Neuron (in vitro differentiated cells): ENCODE measurements around the gene COX6B2.

Experiments
- H2AFZ ChIP-seq: one replicate; pipeline ENCODE4 v1.6.1; 2013; ENCODE audit warnings: low read depth, mild to moderate bottlenecking, inconsistent platforms, low read length, moderate library complexity
- H3K27me3 ChIP-seq: one replicate; pipeline ENCODE4 v1.6.1; 2013; ENCODE audit warnings: low read length; ENCODE audit not compliant: insufficient read depth
- H3K36me3 ChIP-seq: one replicate; pipeline ENCODE4 v1.6.1; 2013; ENCODE audit warnings: low read length; ENCODE audit not compliant: insufficient read depth
- H3K4me1 ChIP-seq: one replicate; pipeline ENCODE4 v1.6.1; 2013; ENCODE audit warnings: low read length; ENCODE audit not compliant: insufficient read depth
- H3K4me3 ChIP-seq: 2 replicates; pipeline ENCODE4 v1.5.1; 2013; ENCODE audit warnings: mild to moderate bottlenecking, low read length, moderate library complexity
- H3K9me3 ChIP-seq: one replicate; pipeline ENCODE4 v1.6.1; 2013; ENCODE audit warnings: low read length

COX6B2 gene

DNA sequence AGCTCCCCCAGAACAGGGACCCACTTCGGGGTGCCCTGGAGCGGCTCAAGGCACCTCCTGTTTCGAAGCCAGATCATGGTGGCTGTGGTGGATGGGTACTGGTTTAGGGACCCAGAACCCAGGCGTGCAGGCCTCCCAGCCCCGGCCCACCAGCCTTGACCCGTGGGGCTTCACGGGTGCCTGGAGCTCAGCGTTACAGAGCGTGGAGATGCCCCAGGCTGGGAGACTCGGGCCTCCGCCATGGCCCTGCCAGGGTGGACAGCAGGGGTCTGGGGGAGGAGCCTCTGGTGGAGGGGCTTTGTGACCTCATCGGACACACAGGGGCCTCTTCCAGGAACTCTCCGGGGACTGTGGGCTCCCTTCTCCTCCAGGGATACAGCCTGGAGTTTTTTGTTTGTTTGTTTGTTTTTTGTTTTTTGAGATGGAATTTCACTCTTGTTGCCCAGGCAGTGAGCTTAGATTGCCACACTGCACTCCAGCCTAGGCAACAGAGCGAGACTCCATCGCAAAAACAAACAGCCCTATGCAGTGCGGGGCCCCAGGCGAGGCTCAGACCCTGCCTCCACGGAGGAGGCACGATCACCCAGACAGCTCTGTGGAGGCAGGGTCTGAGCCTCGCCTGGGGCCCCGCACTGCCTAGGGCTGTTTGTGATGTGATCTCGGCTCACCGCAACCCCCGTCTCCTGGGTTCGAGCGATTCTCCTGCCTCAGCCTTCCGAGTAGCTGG lies 8.6 kb upstream of the COX6B2 start, which contains the start of gene GARIN5B:
TSS of gene GARIN5B (minus strand) at position 271 of the 727 bp plus-strand sequence. CDS start at position 77, 194 bp downstream.
- no peaks in the 10 kb centered on the region for H3K4me1 ChIP-seq
- no peaks in the 10 kb centered on the region for H3K9me3 ChIP-seq
- no peak within 1 kb of the TSS for H2AFZ ChIP-seq
- H3K36me3 ChIP-seq = no peaks in the 10 kb centered on the region
- no peak within 1 kb of the TSS for H3K4me3 ChIP-seq
- peaks cover under 1% of the 10 kb centered on the region for H3K27me3 ChIP-seq

DNA sequence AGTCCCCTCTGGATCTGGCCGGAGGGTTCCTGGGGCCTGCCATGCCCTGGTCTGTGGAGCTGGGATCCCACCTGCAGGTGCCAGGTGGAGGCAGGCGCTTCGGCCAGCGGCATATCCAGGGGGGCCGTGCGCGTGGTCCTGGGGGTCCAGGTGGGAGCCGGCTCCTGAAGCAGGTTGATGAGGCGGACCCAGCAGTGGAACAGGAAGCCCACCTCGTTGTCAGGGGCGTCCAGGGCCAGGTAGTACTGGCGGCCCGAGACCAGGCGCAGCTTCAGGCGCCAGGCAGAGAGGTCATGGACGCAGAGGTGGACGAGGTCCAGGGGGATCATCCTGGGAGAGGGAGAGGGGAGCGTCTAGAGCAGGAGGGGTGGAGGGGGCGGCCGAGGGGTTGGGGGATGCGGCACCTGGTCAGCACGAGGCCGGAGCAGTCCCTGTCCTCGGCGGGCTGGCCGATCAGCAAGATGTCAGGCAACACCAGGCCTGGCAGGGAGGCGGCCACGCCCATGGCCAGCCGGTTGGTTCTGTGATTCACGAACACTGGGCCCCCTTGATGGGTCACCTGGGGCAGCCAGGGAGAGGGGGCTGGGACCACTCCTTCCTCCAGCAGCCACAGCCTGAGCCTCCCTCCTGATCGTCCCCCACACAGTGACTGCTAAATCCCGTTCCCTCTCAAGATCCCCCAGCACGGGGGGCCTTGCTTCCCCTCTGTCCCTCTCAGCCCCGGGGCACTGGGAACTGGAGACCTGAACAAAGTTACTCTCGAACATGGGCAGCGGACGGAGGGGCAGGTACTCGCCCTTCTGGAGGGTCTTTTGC lies 7.9 kb upstream of the COX6B2 start:
- H3K36me3 ChIP-seq = no peaks in the 10 kb centered on the region
- no peak overlapping the region for H3K4me3 ChIP-seq
- no peaks in the 10 kb centered on the region for H3K9me3 ChIP-seq
- no peak overlapping the region for H2AFZ ChIP-seq
- H3K4me1 ChIP-seq = no peaks in the 10 kb centered on the region
- peaks cover 2% of the 10 kb centered on the region for H3K27me3 ChIP-seq

GRCh38 chr19:55360902-55361301 lies 6.4 kb upstream of the COX6B2 start:
- H3K36me3 ChIP-seq = no peaks in the 10 kb centered on the region
- H3K9me3 ChIP-seq = peaks cover 2% of the 10 kb centered on the region
- no peaks in the 10 kb centered on the region for H3K4me1 ChIP-seq
- H2AFZ ChIP-seq = no peak overlapping the region
- peaks cover 16% of the 10 kb centered on the region for H3K27me3 ChIP-seq
- no peak overlapping the region for H3K4me3 ChIP-seq

GRCh38 chr19:55358943-55359908 lies 4.7 kb upstream of the COX6B2 start:
- Histone ChIP-seq H2AFZ (no peak overlapping the region), H3K9me3 (peaks cover 2% of the 10 kb centered on the region), H3K36me3 (no peaks in the 10 kb centered on the region), H3K4me3 (no peak overlapping the region), H3K4me1 (no peaks in the 10 kb centered on the region), H3K27me3 (peaks cover 28% of the 10 kb centered on the region)

- Histone ChIP-seq H3K27me3 (peaks cover 35% of the 10 kb centered on the region), H3K36me3 (no peaks in the 10 kb centered on the region), H3K4me1 (peaks cover 3% of the 10 kb centered on the region), H3K4me3 (no peak overlapping the region), H3K9me3 (peaks cover 2% of the 10 kb centered on the region), H2AFZ (no peak overlapping the region)
Observed at GRCh38 chr19:55358493-55358892, 4.0 kb upstream of the COX6B2 start.

DNA sequence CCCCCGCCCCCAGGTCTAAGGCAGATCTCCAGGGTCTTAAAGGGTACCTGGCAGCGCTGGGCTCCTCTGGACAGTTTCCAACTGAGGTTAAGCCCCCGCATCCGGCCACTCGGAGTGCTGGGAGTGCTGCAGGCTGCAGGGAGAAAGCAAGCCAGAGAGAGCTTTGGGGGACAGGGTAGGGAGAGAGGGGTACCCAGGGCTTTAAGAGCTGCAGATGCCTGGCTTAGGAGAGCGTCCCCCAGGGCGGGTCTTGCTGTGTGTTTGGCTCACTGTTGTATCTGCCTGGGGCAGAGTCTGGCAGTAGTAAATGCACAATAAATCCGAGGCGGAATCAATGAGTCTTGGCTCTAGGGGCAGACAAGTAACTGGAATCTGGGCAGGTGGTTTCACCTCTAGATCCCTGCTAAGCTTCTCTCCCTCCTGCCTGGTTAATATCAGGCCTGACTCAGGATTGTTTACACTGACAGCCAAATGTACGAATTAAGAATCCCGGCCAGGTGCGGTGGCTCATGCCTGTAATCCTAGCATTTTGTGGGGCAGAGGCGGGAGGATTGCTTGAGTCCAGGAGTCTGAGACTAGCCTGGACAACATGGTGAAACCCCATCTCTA lies 798 bp upstream of the COX6B2 start:
- no peak overlapping the region for H2AFZ ChIP-seq
- H3K4me3 ChIP-seq = no peak overlapping the region
- H3K4me1 ChIP-seq = peaks cover 7% of the 10 kb centered on the region
- peaks cover 5% of the 10 kb centered on the region for H3K9me3 ChIP-seq
- H3K27me3 ChIP-seq = peaks cover 56% of the 10 kb centered on the region
- no peaks in the 10 kb centered on the region for H3K36me3 ChIP-seq

- H3K27me3 ChIP-seq = peaks cover 56% of the 10 kb centered on the region
- H2AFZ ChIP-seq = no peak overlapping the region
- H3K4me3 ChIP-seq = peak overlapping the region; percentile 36
- peaks cover 5% of the 10 kb centered on the region for H3K9me3 ChIP-seq
- H3K36me3 ChIP-seq = no peaks in the 10 kb centered on the region
- peaks cover 7% of the 10 kb centered on the region for H3K4me1 ChIP-seq
Observed at GRCh38 chr19:55353803-55354697, 469 bp downstream of the COX6B2 start.

DNA sequence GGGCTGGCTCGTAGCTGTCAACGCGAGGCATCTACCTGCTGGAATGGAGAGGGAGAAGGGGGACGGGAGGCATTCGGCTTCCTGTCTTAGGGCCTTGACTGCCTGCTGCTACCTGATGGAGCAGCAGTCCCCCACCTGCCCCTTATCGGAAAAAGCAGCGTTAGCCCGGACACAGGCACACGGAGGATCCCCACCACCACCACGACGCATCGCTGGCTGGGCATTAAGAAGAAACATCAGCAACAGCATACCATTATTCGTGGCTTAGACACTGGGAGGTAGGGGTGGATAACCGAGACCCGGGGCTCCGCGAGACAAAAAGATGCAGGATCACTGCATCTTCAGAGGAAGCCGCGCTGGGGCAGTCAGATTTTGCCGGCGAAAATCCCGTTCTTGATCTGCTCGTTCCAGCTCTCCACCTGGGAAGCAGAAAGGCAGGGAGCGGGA lies 1.1 kb downstream of the COX6B2 start:
- Histone ChIP-seq H3K4me1 (peaks cover 10% of the 10 kb centered on the region), H3K27me3 (peaks cover 56% of the 10 kb centered on the region), H3K9me3 (peaks cover 5% of the 10 kb centered on the region), H3K4me3 (peak overlapping the region; percentile 36), H3K36me3 (no peaks in the 10 kb centered on the region), H2AFZ (no peak overlapping the region)

DNA sequence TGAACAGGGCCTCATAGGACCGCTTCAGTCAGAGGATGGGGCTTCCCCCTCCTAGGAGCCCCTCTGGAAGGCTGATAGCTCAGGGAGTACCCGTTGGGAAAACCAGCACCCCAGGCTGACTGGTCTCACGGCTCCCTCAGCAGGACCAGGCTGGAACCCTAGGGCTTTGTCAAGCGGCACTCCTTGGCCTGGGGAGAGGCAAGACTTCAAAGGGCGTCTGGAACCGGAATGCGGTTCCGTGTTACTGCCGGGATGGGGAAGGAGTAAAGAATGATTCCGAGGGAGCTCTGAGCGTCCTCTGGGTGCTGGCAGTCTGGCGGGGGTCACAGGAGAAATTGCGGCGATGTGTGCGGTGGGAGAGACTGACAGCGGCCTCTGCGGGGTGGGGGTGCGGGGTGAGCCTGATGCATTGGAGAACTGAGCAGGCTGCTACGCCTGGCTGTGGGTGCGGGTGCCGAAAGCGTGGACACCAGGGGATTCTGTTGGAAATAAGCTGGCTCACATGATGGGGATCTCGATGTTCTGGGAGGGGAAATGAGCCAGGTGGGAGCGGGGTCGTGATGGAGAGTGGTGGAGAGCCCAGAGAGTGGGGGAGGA lies 1.9 kb downstream of the COX6B2 start:
- H3K4me3 ChIP-seq = no peak overlapping the region
- peaks cover 5% of the 10 kb centered on the region for H3K9me3 ChIP-seq
- H3K4me1 ChIP-seq = peaks cover 14% of the 10 kb centered on the region
- peaks cover 56% of the 10 kb centered on the region for H3K27me3 ChIP-seq
- no peaks in the 10 kb centered on the region for H3K36me3 ChIP-seq
- no peak overlapping the region for H2AFZ ChIP-seq

- H3K9me3 ChIP-seq = peaks cover 4% of the 10 kb centered on the region
- H2AFZ ChIP-seq = no peak overlapping the region
- peaks cover 14% of the 10 kb centered on the region for H3K4me1 ChIP-seq
- peaks cover 3% of the 10 kb centered on the region for H3K36me3 ChIP-seq
- H3K4me3 ChIP-seq = no peak overlapping the region
- H3K27me3 ChIP-seq = peaks cover 51% of the 10 kb centered on the region
Observed at GRCh38 chr19:55352040-55352439, 2.5 kb downstream of the COX6B2 start.

DNA sequence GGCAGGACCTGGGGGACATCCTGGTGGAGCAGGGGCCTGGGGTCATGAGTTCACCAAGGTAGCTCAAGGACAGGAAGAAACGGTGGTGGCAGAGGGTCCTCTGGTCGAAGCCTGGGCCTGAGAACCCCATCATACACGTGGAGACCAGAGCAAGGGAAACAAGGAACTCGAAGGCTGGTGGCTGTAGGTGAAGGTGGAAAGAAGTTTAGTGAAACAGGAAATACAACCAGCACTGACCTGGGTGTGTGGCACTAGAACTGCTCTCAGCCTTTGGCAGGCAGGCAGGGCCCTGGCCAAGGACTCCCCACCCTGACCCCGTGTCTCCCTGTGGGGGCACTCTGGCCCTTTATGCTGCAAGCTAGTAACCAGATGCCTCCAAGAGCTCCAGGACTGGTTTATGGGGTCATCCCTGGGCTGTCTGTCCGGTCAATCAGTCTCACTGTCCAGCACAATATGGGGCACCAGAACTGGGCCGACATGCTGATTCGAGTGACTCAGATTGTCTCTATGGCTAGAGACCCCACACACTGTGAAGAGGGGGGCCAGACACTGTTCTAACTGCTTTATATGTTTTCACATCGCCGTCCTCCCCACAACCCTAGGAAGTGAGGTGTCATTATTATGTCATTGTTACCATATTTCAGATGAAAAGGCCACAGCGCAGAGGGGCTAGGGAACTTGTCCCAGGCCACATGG lies 3.8 kb downstream of the COX6B2 start:
- H3K4me1 ChIP-seq = peaks cover 14% of the 10 kb centered on the region
- H3K36me3 ChIP-seq = peaks cover 8% of the 10 kb centered on the region
- H3K9me3 ChIP-seq = peaks cover 3% of the 10 kb centered on the region
- H2AFZ ChIP-seq = no peak overlapping the region
- no peak overlapping the region for H3K4me3 ChIP-seq
- H3K27me3 ChIP-seq = peaks cover 39% of the 10 kb centered on the region
